Stomach (tissue), 4 donors: ENCODE measurements around the gene BNC2.

ENCODE experiments used
- CTCF ChIP-seq, 7 experiments: fragments of 450-650 bp in 4 of 7; fragments of 200-600 bp in 3 of 7; sonication (generic) in 3 of 7; IDR thresholded peaks; one replicate each; pipeline ENCODE4 v1.5.1; 2016 to 2019; ENCODE audit warnings: antibody characterized with exemption in 7 of 7, control low read depth in 2 of 7, mild to moderate bottlenecking in 1 of 7
- POLR2A ChIP-seq, 4 donors: fragments of 450-650 bp; IDR thresholded peaks; one replicate each; pipeline ENCODE4 v1.6.1; 2016; ENCODE audit warnings: antibody characterized with exemption in 4 of 4, control low read depth in 2 of 4, mild to moderate bottlenecking in 1 of 4, moderate library complexity in 1 of 4
- POLR2AphosphoS5 ChIP-seq, 3 donors: sonication (generic); formaldehyde crosslinking; IDR thresholded peaks; one replicate each; pipeline ENCODE4 v1.6.1; 2016; ENCODE audit warnings: antibody characterized with exemption in 3 of 3

GRCh38 chr9:16553869-16554540, 316.5 kb downstream of the BNC2 start:
- TF ChIP-seq POLR2A (IDR thresholded peaks at IDR 0.05) (no peak), POLR2AphosphoS5 (IDR thresholded peaks at IDR 0.05) (no peak), CTCF (IDR thresholded peaks at IDR 0.05) (no peak)
